Psoas muscle (tissue), 8 donors: ENCODE results near the gene NR5A2. TPM values are rescaled to one million over a fixed set of nuclear protein-coding genes. Genes with fewer than 3 reads are reported as not detected.

Source experiments
- ATAC-seq, 4 donors: fragments of 200-7000 bp; cut with Tn5 transposase; one replicate each; pipeline ENCODE4 v1.9.1; 2020; ENCODE audit warnings: moderate library complexity in 3 of 4, mild to moderate bottlenecking in 2 of 4
- DNase-seq, 2 donors: peaks; one replicate each; pipeline ENCODE4 v3.0.0-alpha.2; 2020
- H3K27ac ChIP-seq: fragments of 200-600 bp; one replicate; pipeline ENCODE4 v1.8.0; 2022
- H3K27me3 ChIP-seq, 3 donors: fragments of 200-600 bp in 1 of 3; one replicate each; pipeline versions ENCODE4 v1.6.1 to v1.8.0; 2013 to 2022; ENCODE audit warnings: low read length in 2 of 3, mild to moderate bottlenecking in 2 of 3, moderate library complexity in 1 of 3; ENCODE audit not compliant: insufficient read depth in 3 of 3
- H3K36me3 ChIP-seq, 2 donors: fragments of 200-600 bp in 1 of 2; one replicate each; pipeline versions ENCODE4 v1.6.1 to v1.8.0; 2013 to 2022; ENCODE audit warnings: low read depth in 1 of 2, mild to moderate bottlenecking in 1 of 2, moderate library complexity in 1 of 2; ENCODE audit not compliant: insufficient read depth in 1 of 2
- H3K4me1 ChIP-seq: fragments of 200-600 bp; one replicate; pipeline ENCODE4 v1.8.0; 2022
- H3K4me3 ChIP-seq: fragments of 200-600 bp; one replicate; pipeline ENCODE4 v1.8.0; 2022; ENCODE audit warnings: mild to moderate bottlenecking
- H3K9me3 ChIP-seq: fragments of 200-600 bp; one replicate; pipeline ENCODE4 v1.8.0; 2022
- WGBS, 3 donors: extraction: QIAGEN DNeasy Blood & Tissue Kit; methylation state at CpG; one replicate each; pipeline versions ENCODE4 v1.1.6 to v1.1.7; 2013; 5-methylcytosine and 5-hydroxymethylcytosine counted together
- intact Hi-C, 2 donors: fragments of 100-400 bp; cut with DNase I; formaldehyde crosslinking; loops; one replicate each; pipeline versions ENCODE4 v1.11.0 to v1.14.2; 2022
- polyA plus RNA-seq, 3 donors: library from polyadenylated mRNA; stranded (reverse); fragments of 200-250 nt; gene quantifications; one replicate each; pipeline ENCODE4 v1.2.3, GENCODE V29; 2013
- total RNA-seq, 4 donors: library from RNA; stranded (reverse); fragmentation: NEBNext Ultra II Directional in 2 of 4; extraction: Animal tissue kit (Norgen Biotek cat#: 25700) in 2 of 4; gene quantifications; one replicate each; pipeline versions ENCODE4 v1.2.1 to v1.2.4, GENCODE V29; 2021 to 2023
- TF ChIP-seq, protein P1 (sequence below): fragments of 200-600 bp; IDR thresholded peaks from one replicate; pipeline ENCODE4 v1.8.0; 2022; ENCODE audit warnings: antibody characterized with exemption
- donor health status: healthy with polysubstance abuse.
- donor health status: DM: no; HTN: no; CAD: no; lungs with moderate emphysema.
- donor health status: Bipolar disorder and iron deficiency.
- donor health status: healthy.
- donor health status: DM: yes; HTN: yes; CAD: no.
- donor health status: DM: no; HTN: no; CAD: no.
- donor health status: DM: no; HTN: no; CAD: no.
- donor health status: DM: yes; HTN: yes; CAD: no.

Gene NR5A2
- total and polyA plus RNA-seq, 7 donors = 0.27 to 1.2 (median 0.60) TPM

DNA sequence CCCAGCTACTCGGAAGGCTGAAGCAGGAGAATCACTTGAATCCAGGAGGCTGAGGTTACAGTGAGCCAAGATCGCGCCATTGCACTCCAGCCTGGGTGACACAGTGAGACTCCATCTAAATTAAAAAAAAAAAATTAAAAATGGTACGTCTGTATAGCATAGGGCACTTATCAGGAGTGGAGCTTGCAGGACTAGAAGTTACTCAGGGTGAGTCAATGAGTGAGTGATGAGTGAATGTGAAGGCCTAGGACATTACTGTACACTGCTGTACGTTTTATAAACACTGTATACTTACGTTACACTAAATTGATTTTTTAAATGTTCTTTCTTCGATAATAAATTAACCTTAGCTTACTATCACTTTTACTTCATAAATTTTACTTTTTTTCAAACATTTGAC, 183.6 kb downstream of the NR5A2 start:
- Histone ChIP-seq H3K9me3 (no peaks in the 10 kb centered on the region), H3K4me3 (no peak overlapping the region), H3K27ac (no peak overlapping the region), H3K4me1 (no peaks in the 10 kb centered on the region), H3K36me3 (no peaks in the 10 kb centered on the region), H3K27me3 (no peaks in the 10 kb centered on the region)
- TF ChIP-seq, protein P1, sequence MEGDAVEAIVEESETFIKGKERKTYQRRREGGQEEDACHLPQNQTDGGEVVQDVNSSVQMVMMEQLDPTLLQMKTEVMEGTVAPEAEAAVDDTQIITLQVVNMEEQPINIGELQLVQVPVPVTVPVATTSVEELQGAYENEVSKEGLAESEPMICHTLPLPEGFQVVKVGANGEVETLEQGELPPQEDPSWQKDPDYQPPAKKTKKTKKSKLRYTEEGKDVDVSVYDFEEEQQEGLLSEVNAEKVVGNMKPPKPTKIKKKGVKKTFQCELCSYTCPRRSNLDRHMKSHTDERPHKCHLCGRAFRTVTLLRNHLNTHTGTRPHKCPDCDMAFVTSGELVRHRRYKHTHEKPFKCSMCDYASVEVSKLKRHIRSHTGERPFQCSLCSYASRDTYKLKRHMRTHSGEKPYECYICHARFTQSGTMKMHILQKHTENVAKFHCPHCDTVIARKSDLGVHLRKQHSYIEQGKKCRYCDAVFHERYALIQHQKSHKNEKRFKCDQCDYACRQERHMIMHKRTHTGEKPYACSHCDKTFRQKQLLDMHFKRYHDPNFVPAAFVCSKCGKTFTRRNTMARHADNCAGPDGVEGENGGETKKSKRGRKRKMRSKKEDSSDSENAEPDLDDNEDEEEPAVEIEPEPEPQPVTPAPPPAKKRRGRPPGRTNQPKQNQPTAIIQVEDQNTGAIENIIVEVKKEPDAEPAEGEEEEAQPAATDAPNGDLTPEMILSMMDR = no peak
- ATAC-seq = no peak
- WGBS, 3 donors = 82 to 93% (median 91%) methylated on average over 7 of the region's 7 CpGs
- DNase-seq = no peak
- intact Hi-C loops = no loop called here

DNA sequence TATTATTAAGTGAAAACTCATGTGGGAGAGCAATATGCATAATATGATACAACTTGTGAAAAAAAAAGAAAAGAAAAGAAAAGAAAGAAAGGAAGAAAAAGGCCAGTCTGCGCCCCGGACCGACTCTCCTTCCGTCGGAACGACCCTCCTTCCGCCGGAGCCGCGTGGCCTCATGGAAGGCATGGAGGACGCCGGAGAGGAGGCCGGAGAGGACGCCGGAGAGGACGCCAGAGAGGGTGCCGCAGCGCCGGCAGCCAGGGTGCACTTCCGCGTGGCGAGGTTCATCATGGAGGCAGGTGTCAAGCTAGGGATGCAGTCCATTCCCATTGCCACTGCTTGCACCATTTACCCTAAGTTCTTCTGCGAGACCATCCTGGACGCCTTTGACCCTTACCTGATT, 185.9 kb downstream of the NR5A2 start:
- 96 to 97% (median 97%) methylated on average over 17 to 24 of the region's 24 CpGs for WGBS, 3 donors
- no peak for DNase-seq
- ATAC-seq = no peak
- no peaks in the 10 kb centered on the region for H3K9me3 ChIP-seq
- intact Hi-C loops = no loop called here
- H3K4me3 ChIP-seq = no peak overlapping the region
- H3K36me3 ChIP-seq = no peaks in the 10 kb centered on the region
- TF ChIP-seq, protein P1 = no peak
- H3K27ac ChIP-seq = no peak overlapping the region
- no peaks in the 10 kb centered on the region for H3K4me1 ChIP-seq
- no peaks in the 10 kb centered on the region for H3K27me3 ChIP-seq

DNA sequence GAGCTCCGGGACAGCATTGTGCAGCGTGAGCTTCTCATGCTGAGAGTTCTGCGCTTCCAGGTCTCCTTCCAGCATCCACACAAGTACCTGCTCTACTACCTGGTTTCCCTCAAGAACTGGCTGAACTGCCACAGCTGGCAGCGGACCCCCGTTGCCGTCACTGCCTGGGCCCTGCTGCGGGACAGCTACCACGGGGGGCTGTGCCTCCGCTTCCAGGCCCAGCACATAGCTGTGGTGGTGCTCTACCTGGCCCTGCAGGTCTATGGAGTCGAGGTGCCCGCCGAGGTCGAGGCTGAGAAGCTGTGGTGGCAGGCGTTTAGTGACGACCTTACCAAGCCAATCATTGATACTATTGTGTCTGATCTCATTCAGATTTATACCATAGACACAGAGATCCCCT, 186.4 kb downstream of the NR5A2 start:
- TF ChIP-seq, protein P1 = no peak
- DNase-seq = no peak
- Histone ChIP-seq H3K27ac (no peak overlapping the region), H3K4me1 (no peaks in the 10 kb centered on the region), H3K27me3 (no peaks in the 10 kb centered on the region), H3K4me3 (no peak overlapping the region), H3K9me3 (no peaks in the 10 kb centered on the region), H3K36me3 (no peaks in the 10 kb centered on the region)
- 96 to 97% (median 97%) methylated on average over 15 of the region's 15 CpGs for WGBS, 3 donors
- intact Hi-C loops = no loop called here
- no peak for ATAC-seq

DNA sequence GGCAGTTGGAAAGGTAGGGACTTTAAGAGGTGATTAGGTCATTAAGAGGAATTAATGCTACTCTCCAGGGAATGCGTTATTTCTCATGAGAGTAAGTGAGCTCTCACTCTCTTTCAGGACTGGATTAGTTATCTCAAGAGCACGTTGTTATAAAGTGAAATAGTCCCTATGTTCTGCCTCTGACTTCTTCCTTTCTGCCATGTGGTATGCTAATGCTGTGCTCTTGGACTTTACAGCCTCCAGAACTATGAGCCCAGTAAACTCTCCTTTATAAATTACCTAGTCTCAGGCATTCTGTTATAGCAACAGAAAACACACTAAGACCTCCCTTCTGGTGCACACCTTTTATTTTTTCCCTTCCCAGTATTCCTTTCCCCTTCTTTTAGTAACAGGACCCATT, 187.8 kb downstream of the NR5A2 start:
- intact Hi-C loops = no loop called here
- Histone ChIP-seq H3K27me3 (peaks cover 0 to 3% (median 0%) of the 10 kb centered on the region in 3 donors), H3K4me3 (no peak overlapping the region), H3K9me3 (no peaks in the 10 kb centered on the region), H3K36me3 (no peaks in the 10 kb centered on the region), H3K27ac (no peak overlapping the region), H3K4me1 (no peaks in the 10 kb centered on the region)
- 75 to 85% (median 80%) methylated on average over 2 of the region's 2 CpGs for WGBS, 3 donors
- ATAC-seq (no peak), DNase-seq (no peak)
- TF ChIP-seq, protein P1 = no peak

DNA sequence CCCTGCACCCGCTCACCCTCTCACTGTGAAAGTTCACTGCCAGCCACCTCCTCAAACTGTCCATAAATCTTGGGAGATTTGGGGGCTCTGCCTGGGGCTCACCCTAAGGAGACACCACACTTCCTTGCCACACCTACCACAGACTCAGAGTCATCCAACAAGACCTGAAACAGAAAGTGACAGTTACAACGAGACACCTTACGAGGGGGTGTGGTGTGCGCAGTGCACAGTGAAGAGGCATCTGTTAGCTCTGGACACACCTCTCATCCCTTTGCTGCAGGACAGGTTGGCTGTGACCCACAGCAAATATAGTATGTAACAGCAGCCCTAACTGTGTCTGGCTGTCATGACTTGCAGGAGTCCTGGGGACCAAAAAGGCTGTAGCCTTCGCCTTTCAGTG, 190.2 kb downstream of the NR5A2 start:
- DNase-seq (no peak), ATAC-seq (no peak)
- Histone ChIP-seq H3K9me3 (no peaks in the 10 kb centered on the region), H3K27ac (no peak overlapping the region), H3K4me3 (no peak overlapping the region), H3K27me3 (peaks cover 0 to 3% (median 0%) of the 10 kb centered on the region in 3 donors), H3K36me3 (no peaks in the 10 kb centered on the region), H3K4me1 (no peaks in the 10 kb centered on the region)
- intact Hi-C loops = no loop called here
- TF ChIP-seq, protein P1 = no peak
- 89 to 91% (median 90%) methylated on average over 5 of the region's 5 CpGs for WGBS, 3 donors
